ENCODE results near the gene CFAP20DC. TPM values are rescaled to one million over a fixed set of nuclear protein-coding genes. Genes with fewer than 3 reads are reported as not detected.

CFAP20DC gene
- total RNA-seq, 2 experiments from 2014 or later: 1.0 to 1.8 TPM

DNA sequence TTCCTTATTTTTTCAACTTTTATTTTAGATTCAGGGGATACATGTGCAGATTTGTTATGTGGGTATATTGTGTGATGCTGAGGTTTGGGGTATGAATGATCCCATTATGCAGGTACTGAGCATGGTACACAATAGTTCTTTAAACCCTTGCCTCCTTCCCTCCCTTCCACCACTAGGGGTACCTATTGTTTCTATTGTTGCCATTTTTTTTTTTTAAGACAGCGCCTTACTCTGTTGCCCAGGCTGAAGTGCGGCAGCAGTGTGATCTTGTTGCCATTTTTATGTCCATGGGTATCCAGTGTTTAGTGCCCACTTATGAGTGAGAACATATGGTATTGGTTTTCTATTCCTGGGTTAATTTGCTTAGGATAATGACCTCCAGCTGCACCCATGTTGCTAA, 266.0 kb downstream of the CFAP20DC start:
- H3K9me3 ChIP-seq (ENCODE audit: low read length): peaks cover 12% of the 10 kb centered on the region; the same call in 1 of the 2 replicates
- H3K4me1 ChIP-seq (ENCODE audit: insufficient read depth, low read length, poor library complexity, severe bottlenecking): no peaks in the 10 kb centered on the region
- no peak for TF ChIP-seq EZH2phosphoT487 (IDR thresholded peaks at IDR 0.05; ENCODE audit: borderline replicate concordance, low read depth, low read length)
- TF ChIP-seq, protein P1, sequence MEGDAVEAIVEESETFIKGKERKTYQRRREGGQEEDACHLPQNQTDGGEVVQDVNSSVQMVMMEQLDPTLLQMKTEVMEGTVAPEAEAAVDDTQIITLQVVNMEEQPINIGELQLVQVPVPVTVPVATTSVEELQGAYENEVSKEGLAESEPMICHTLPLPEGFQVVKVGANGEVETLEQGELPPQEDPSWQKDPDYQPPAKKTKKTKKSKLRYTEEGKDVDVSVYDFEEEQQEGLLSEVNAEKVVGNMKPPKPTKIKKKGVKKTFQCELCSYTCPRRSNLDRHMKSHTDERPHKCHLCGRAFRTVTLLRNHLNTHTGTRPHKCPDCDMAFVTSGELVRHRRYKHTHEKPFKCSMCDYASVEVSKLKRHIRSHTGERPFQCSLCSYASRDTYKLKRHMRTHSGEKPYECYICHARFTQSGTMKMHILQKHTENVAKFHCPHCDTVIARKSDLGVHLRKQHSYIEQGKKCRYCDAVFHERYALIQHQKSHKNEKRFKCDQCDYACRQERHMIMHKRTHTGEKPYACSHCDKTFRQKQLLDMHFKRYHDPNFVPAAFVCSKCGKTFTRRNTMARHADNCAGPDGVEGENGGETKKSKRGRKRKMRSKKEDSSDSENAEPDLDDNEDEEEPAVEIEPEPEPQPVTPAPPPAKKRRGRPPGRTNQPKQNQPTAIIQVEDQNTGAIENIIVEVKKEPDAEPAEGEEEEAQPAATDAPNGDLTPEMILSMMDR (conservative IDR thresholded peaks at IDR 0.05; ENCODE audit: low read length): 0 out of 2 replicates have a peak, but pooled peaks have one; percentile 36
- no peaks in the 10 kb centered on the region for H3K9me2 ChIP-seq (ENCODE audit: insufficient read depth, low read length)
- H4K20me1 ChIP-seq (ENCODE audit: insufficient read depth, low read length): no peaks in the 10 kb centered on the region
- no peak overlapping the region for H3K4me2 ChIP-seq (ENCODE audit: low read length)
- no peaks in the 10 kb centered on the region for H3K79me2 ChIP-seq (ENCODE audit: insufficient read depth, low read depth, low read length)
- POLR2A ChIA-PET: no interaction called here
- H3K27ac ChIP-seq (ENCODE audit: low read depth, low read length, poor library complexity, severe bottlenecking): no peak overlapping the region
- no peaks in the 10 kb centered on the region for H3K36me3 ChIP-seq (ENCODE audit: insufficient read depth, low read length)
- DNase-seq (ENCODE audit: low spot score): no peak
- no TSS peak for BruUV-seq (replicated peaks)
- no peak overlapping the region for H2AFZ ChIP-seq (ENCODE audit: low read length)
- CTCF ChIA-PET (ENCODE audit: unreplicated experiment): no interaction called here
- intact Hi-C loops (cut with micrococcal nuclease; ENCODE audit: unreplicated experiment): no loop called here
- H3K4me3 ChIP-seq (ENCODE audit: low read depth, low read length, poor library complexity, severe bottlenecking): no peak overlapping the region

DNA sequence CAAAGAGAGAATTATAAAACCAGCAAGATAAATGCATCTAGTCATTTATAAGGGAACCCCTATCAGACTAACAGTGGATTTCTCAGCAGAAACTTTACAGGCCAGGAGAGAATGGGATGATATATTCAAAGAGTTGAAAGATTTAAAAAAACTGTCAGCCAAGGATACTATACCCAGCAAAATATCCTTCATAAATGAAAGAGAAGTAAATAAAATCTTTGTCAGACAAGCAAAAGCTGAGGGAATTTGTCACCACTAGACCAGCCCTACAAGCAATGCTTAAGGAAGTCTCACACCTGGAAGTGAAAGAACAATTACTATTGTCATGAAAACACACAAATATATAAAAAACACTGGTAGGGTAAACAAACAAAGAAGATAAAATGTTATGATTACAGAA, 269.9 kb downstream of the CFAP20DC start:
- H3K4me3 ChIP-seq (ENCODE audit: low read depth, low read length, poor library complexity, severe bottlenecking): no peak overlapping the region
- no peaks in the 10 kb centered on the region for H3K36me3 ChIP-seq (ENCODE audit: insufficient read depth, low read length)
- no peaks in the 10 kb centered on the region for H3K9me2 ChIP-seq (ENCODE audit: insufficient read depth, low read length)
- H3K27ac ChIP-seq (ENCODE audit: low read depth, low read length, poor library complexity, severe bottlenecking): no peak overlapping the region
- no peak overlapping the region for H2AFZ ChIP-seq (ENCODE audit: low read length)
- H4K20me1 ChIP-seq (ENCODE audit: insufficient read depth, low read length): no peaks in the 10 kb centered on the region
- peaks cover 16% of the 10 kb centered on the region; the same call in 1 of the 2 replicates for H3K9me3 ChIP-seq (ENCODE audit: low read length)
- H3K4me1 ChIP-seq (ENCODE audit: insufficient read depth, low read length, poor library complexity, severe bottlenecking): no peaks in the 10 kb centered on the region
- no peaks in the 10 kb centered on the region for H3K79me2 ChIP-seq (ENCODE audit: insufficient read depth, low read depth, low read length)
- no TSS peak for BruUV-seq (replicated peaks)
- TF ChIP-seq EZH2phosphoT487 (IDR thresholded peaks at IDR 0.05; ENCODE audit: borderline replicate concordance, low read depth, low read length): no peak
- TF ChIP-seq, protein P1 (conservative IDR thresholded peaks at IDR 0.05; ENCODE audit: low read length): no peak
- ChIA-PET CTCF (ENCODE audit: unreplicated experiment) (no interaction called here), POLR2A (no interaction called here)
- no peak overlapping the region for H3K4me2 ChIP-seq (ENCODE audit: low read length)
- intact Hi-C loops (cut with micrococcal nuclease; ENCODE audit: unreplicated experiment): no loop called here
- peak; percentile 4 for DNase-seq (ENCODE audit: low spot score)

DNA sequence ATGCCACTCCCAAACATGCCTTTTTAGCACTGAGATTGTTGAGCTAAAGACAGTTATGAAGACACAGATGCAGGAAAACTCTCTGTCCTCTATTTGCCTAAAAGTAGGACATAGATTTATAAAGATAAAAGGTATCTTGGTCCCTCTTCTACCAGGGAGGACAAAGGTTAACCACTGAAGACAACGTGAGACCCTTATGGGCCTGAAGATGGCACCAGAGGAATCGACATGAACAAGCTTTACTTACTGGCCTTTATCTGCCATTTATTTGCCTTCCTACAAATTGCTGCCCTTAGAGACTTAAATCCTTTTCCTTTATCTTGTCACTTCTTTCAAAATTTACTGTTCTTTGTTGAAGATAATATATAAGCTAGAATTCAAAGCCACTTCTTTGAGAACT, 273.6 kb downstream of the CFAP20DC start:
- Histone ChIP-seq H3K27ac (ENCODE audit: low read depth, low read length, poor library complexity, severe bottlenecking) (no peak overlapping the region), H4K20me1 (ENCODE audit: insufficient read depth, low read length) (no peaks in the 10 kb centered on the region), H3K79me2 (ENCODE audit: insufficient read depth, low read depth, low read length) (no peaks in the 10 kb centered on the region), H3K36me3 (ENCODE audit: insufficient read depth, low read length) (no peaks in the 10 kb centered on the region), H2AFZ (ENCODE audit: low read length) (no peak overlapping the region), H3K9me3 (ENCODE audit: low read length) (peaks cover 16% of the 10 kb centered on the region; the same call in 1 of the 2 replicates), H3K4me1 (ENCODE audit: insufficient read depth, low read length, poor library complexity, severe bottlenecking) (no peaks in the 10 kb centered on the region), H3K4me2 (ENCODE audit: low read length) (no peak overlapping the region), H3K4me3 (ENCODE audit: low read depth, low read length, poor library complexity, severe bottlenecking) (no peak overlapping the region), H3K9me2 (ENCODE audit: insufficient read depth, low read length) (no peaks in the 10 kb centered on the region)
- TF ChIP-seq, protein P1 (conservative IDR thresholded peaks at IDR 0.05; ENCODE audit: low read length): 0 out of 2 replicates have a peak, but pooled peaks have one; percentile 27
- TF ChIP-seq EZH2phosphoT487 (IDR thresholded peaks at IDR 0.05; ENCODE audit: borderline replicate concordance, low read depth, low read length): no peak
- BruUV-seq (replicated peaks): no TSS peak
- intact Hi-C loops (cut with micrococcal nuclease; ENCODE audit: unreplicated experiment): no loop called here
- ChIA-PET POLR2A (interaction anchor here (1.0 kb wide), 1 partner anchor 9 kb away, joined by 4 read pairs; no protein-coding TSS in a partner anchor), CTCF (ENCODE audit: unreplicated experiment) (no interaction called here)
- no peak for DNase-seq (ENCODE audit: low spot score)
